A673 (cell line): ENCODE data around the gene SATL1. TPM values are rescaled to one million over a fixed set of nuclear protein-coding genes. Genes with fewer than 3 reads are reported as not detected.
"Not testable (repeated sequence)": the region's sequence is repeated elsewhere in the genome, so short reads cannot be mapped to it uniquely, and the experiment has no call there.

ENCODE experiments used
- Bru-seq: library from RNA; stranded (reverse); fragments of 400-500 nt; gene quantifications from one replicate; lab custom pipeline; 2021; lab: Mats Ljungman, UMichigan
- BruChase-seq, 2 experiments: library from RNA; stranded (reverse); fragments of 400-500 nt; gene quantifications; one replicate each; lab custom pipeline; 2021; lab: Mats Ljungman, UMichigan
- BruUV-seq: library from RNA; stranded (reverse); fragments of 400-500 nt; replicated peaks from 2 replicates; lab custom pipeline; 2021; lab: Mats Ljungman, UMichigan
- CTCF ChIA-PET: fragments of 300-600 bp; sonication (Branson Sonifier 250); formaldehyde crosslinking; loops from one replicate; lab custom pipeline; 2022; ENCODE audit warnings: antibody characterized with exemption; lab: Charles Lee
- POLR2A ChIA-PET: fragments of 300-600 bp; sonication (Branson Sonifier 250); formaldehyde crosslinking; loops from one replicate; lab custom pipeline; 2022; ENCODE audit warnings: antibody characterized with exemption; ENCODE audit not compliant: low non-redundant PET; lab: Charles Lee
- DNase-seq: peaks from one replicate; pipeline ENCODE4 v3.0.0-alpha.2; 2015; ENCODE audit warnings: low spot score
- H3K27ac ChIP-seq: fragments of 200-600 bp; sonication (generic); 2 replicates; pipeline ENCODE4 v1.5.1; 2016; ENCODE audit warnings: mixed run types, low read depth, mild to moderate bottlenecking, mixed read lengths, antibody characterized with exemption, low read length; ENCODE audit not compliant: poor library complexity, severe bottlenecking
- H3K27me3 ChIP-seq: fragments of 200-600 bp; sonication (generic); replicated peaks from 2 replicates; pipeline ENCODE4 v1.6.1; 2017; ENCODE audit warnings: mixed run types, low read depth, mild to moderate bottlenecking, mixed read lengths, antibody characterized with exemption, low read length; ENCODE audit not compliant: insufficient read depth, poor library complexity
- H3K36me3 ChIP-seq: fragments of 200-600 bp; sonication (generic); 2 replicates; pipeline ENCODE4 v1.6.1; 2016; ENCODE audit warnings: mixed run types, mild to moderate bottlenecking, mixed read lengths, antibody characterized with exemption, low read length; ENCODE audit not compliant: insufficient read depth, poor library complexity, severe bottlenecking
- H3K4me1 ChIP-seq: fragments of 200-600 bp; sonication (generic); 2 replicates; pipeline ENCODE4 v1.6.1; 2017; ENCODE audit warnings: mixed run types, mild to moderate bottlenecking, mixed read lengths, antibody characterized with exemption, low read length; ENCODE audit not compliant: insufficient read depth, poor library complexity, severe bottlenecking
- H3K4me3 ChIP-seq: fragments of 200-600 bp; sonication (generic); 2 replicates; pipeline ENCODE4 v1.5.1; 2016; ENCODE audit warnings: low read depth, mixed run types, mild to moderate bottlenecking, mixed read lengths, low read length; ENCODE audit not compliant: poor library complexity, severe bottlenecking
- H3K9me3 ChIP-seq: fragments of 200-600 bp; sonication (generic); 2 replicates; pipeline ENCODE4 v1.6.1; 2016; ENCODE audit warnings: mixed run types, low read depth, mild to moderate bottlenecking, mixed read lengths, antibody characterized with exemption, low read length; ENCODE audit not compliant: poor library complexity, severe bottlenecking
- EZH2 ChIP-seq: fragments of 200-600 bp; sonication (generic); IDR thresholded peaks from 2 replicates; pipeline ENCODE4 v1.6.1; 2017; ENCODE audit warnings: borderline replicate concordance, low read depth, mild to moderate bottlenecking, mixed read lengths, antibody characterized with exemption, low read length; ENCODE audit not compliant: poor library complexity, severe bottlenecking
- intact Hi-C: fragments of 100-400 bp; cut with micrococcal nuclease; formaldehyde crosslinking; loops from one replicate; pipeline ENCODE4 v1.10.0; 2022; ENCODE audit not compliant: unreplicated experiment
- long read RNA-seq: library from polyadenylated mRNA; stranded (forward); transcript quantifications from one replicate; pipeline ENCODE4 v2.0.0, GENCODE V29; 2022
- total RNA-seq: library from RNA; stranded (reverse); gene quantifications from 2 replicates; pipeline ENCODE4 v1.2.3, GENCODE V29; 2021
- TF ChIP-seq, protein P1 (sequence below): fragments of 300-800, 200-600 bp; sonication (generic); conservative IDR thresholded peaks from 2 replicates; pipeline ENCODE4 v1.5.1; 2017; ENCODE audit warnings: low read depth, mild to moderate bottlenecking, antibody characterized with exemption, low read length, moderate library complexity, mixed read lengths

SATL1 gene, protein sequence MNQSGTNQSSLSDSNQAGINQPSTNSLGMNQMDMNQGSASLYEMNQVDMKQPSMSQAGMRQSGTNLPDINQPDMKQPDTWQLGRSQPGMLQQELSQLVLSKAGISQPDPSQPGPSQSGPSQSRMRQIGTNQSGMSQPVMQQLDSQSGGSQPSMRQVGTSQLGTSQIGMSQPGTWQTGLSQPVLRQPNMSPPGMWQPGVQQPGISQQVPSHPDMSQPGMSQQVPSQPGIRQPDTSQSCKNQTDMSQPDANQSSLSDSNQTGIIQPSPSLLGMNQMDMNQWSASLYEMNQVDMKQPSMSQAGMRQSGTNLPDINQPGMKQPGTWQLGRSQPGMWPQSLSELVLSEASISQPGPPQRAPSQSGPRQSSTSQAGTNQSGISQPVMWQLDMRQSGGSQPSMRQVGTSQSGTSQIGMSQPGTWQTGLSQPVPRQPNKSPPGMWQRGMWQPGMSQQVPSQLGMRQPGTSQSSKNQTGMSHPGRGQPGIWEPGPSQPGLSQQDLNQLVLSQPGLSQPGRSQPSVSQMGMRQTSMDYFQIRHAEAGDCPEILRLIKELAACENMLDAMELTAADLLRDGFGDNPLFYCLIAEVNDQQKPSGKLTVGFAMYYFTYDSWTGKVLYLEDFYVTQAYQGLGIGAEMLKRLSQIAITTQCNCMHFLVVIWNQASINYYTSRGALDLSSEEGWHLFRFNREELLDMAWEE
- 0.13 and 0.24 TPM in 2 replicates for total RNA-seq
- Bru-seq, nascent RNA = percentile 22 among the genes with signal in this experiment
- BruChase-seq, experiment 1, labeled RNA remaining after a 2-hour chase = percentile 21 among the genes with signal in this experiment
- percentile 15 among the genes with signal in this experiment for BruChase-seq, experiment 2, labeled RNA remaining after a 6-hour chase
- long read RNA-seq, partial matches to known transcripts = 1 of 2 reads
- long read RNA-seq, other reads (novel, unspliced or antisense) = 1 of 2 reads

DNA sequence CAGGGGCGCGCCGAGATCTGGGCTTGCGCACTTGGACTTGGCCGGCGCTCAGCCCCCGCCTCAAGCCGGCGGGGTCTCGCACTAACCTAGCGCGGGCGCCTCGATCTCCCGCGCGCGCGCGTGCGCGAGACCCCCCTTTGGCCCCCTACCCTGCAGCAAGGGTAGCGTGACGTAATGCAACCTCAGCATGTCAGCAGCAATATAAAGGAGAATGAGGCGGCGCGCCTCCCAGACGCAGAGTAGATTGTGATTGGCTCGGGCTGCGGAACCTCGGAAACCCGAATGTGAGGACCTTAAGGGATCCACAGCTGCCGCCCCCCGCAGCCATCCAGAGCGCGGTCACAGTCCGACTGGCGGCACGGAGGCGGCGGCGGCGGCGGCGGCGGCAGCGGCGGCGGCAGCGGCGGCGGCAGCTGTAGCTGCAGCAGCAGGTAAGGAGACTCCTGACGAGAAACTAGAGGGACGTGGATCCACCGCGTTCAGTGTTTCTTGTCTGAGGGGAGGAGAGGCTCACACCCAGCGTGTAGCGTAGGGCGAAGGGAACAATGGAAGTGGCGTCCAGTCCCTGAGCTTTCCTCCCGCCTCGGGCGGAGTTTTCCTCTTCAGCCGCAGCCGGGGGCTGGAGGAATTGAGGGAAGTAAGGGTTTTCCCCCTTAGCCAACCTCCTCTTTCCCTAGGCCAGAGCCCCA lies at the start of gene SATL1, which contains the start of gene ZNF711:
TSS of gene SATL1 (minus strand) at position 19 of the 689 bp plus-strand sequence. CDS start 134,811 bp downstream, outside the sequence.
TSS of gene ZNF711 (plus strand) at position 231 of the 689 bp plus-strand sequence. CDS start 3,582 bp downstream, outside the sequence.
- Histone ChIP-seq H3K27me3 (no peaks in the 10 kb centered on the region), H3K9me3 (no peaks in the 10 kb centered on the region), H3K36me3 (no peaks in the 10 kb centered on the region), H3K27ac (peak within 1 kb of the TSS; percentile 86), H3K4me3 (peak within 1 kb of the TSS; percentile 67), H3K4me1 (peaks cover 3% of the 10 kb centered on the region)
- BruUV-seq = no TSS peak
- no peak for TF ChIP-seq EZH2
- TF ChIP-seq, protein P1, sequence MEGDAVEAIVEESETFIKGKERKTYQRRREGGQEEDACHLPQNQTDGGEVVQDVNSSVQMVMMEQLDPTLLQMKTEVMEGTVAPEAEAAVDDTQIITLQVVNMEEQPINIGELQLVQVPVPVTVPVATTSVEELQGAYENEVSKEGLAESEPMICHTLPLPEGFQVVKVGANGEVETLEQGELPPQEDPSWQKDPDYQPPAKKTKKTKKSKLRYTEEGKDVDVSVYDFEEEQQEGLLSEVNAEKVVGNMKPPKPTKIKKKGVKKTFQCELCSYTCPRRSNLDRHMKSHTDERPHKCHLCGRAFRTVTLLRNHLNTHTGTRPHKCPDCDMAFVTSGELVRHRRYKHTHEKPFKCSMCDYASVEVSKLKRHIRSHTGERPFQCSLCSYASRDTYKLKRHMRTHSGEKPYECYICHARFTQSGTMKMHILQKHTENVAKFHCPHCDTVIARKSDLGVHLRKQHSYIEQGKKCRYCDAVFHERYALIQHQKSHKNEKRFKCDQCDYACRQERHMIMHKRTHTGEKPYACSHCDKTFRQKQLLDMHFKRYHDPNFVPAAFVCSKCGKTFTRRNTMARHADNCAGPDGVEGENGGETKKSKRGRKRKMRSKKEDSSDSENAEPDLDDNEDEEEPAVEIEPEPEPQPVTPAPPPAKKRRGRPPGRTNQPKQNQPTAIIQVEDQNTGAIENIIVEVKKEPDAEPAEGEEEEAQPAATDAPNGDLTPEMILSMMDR = no peak
- POLR2A ChIA-PET = interaction anchor here (0.9 kb wide), 1 partner anchor 13 kb away, joined by 3 read pairs; no protein-coding TSS in a partner anchor
- CTCF ChIA-PET = no interaction called here
- intact Hi-C loops = no loop called here
- DNase-seq = peak; percentile 84

DNA sequence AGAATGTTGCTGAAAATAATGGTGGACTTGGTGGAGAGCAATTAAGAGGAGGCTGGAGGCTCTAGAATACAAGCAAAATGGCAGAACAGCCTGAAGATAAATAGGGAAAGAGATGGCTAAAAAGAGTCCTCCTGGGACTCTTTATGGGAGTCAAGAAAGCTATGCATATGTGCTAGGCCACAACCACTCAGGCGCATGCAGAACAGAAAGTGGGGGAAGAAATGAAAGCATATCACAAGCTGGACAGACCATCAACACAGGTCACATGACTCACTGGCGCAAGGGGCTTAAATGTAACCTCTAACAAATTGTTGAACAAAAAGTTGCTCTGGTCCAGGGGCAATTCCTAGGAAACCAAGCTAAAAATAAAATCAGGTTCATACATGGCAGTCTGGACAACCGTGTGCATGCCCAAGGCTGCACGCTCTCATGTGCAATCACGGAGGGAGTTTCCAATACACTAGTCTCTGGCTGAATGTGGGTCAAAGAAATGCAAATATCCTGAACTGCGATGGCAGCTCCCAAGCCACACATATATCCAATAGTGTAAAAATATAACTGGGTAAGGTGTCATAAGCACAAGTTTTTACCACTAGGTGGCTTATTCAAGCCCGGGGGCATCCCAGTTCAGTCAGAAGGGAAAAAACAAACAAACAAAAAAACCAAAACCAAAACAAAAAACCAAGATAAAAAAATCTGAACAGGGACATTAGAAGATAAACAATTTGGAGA lies 45.6 kb upstream of the SATL1 start:
- intact Hi-C loops = no loop called here
- no TSS peak for BruUV-seq
- Histone ChIP-seq H3K27ac (no peak overlapping the region), H3K27me3 (no peaks in the 10 kb centered on the region), H3K9me3 (no peaks in the 10 kb centered on the region), H3K36me3 (no peaks in the 10 kb centered on the region), H3K4me3 (no peak overlapping the region), H3K4me1 (no peaks in the 10 kb centered on the region)
- ChIA-PET POLR2A (no interaction called here), CTCF (no interaction called here)
- no peak for DNase-seq
- no peak for TF ChIP-seq EZH2
- TF ChIP-seq, protein P1 = 0 out of 2 replicates have a peak, but pooled peaks have one; percentile 12

DNA sequence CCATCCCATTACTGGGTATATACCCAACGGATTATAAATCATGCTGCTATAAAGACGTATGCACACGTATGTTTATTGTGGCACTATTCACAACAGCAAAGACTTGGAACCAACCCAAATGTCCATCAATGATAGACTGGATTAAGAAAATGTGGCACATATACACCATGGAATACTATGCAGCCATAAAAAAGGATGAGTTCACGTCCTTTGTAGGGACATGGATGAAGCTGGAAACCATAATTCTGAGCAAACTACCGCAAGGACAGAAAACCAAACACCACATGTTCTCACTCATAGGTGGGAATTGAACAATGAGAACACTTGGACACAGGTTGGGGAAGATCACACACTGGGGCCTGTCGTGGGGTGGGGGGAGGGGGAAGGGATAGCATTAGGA lies 41.7 kb upstream of the SATL1 start:
- H3K27me3 ChIP-seq, POLR2A ChIA-PET, H3K36me3 ChIP-seq, DNase-seq, H3K27ac ChIP-seq, CTCF ChIA-PET, intact Hi-C loops, BruUV-seq, H3K4me1 ChIP-seq, H3K9me3 ChIP-seq, H3K4me3 ChIP-seq: not testable (repeated sequence)
